SW 1271 (cell line): ENCODE measurements around the gene CSF1.
A peak's percentile ranks its signal among the peaks of the same experiment; 100 is the strongest.

Source experiments
- DNase-seq, 2 experiments: peaks; one replicate each; lab custom pipeline; 2025; lab: John Stamatoyannopoulos, UW

CSF1 gene

GRCh38 chr1:109883248-109883955, 27.2 kb upstream of the CSF1 start:
- no peak for DNase-seq

GRCh38 chr1:109884242-109884891, 26.3 kb upstream of the CSF1 start:
- no peak for DNase-seq

DNA sequence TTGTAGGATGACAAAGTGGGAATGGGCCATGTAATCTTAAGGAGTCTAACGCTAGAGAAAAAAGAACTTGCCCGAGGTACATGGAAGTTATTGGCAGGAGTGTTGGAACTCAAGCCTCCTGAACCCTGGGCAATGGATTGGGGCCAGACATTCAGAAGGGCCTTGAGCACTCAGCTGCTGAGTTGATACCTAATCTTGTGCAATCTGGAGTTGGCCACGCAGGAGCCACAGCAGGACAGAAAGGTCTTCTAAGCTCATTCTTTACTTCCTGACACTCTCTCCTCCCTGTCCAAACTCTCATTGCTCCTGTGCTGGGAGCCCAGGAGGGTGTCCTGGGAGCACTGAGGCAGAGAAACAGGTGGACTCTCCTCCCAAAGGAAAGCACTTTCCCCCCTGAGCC, 25.1 kb upstream of the CSF1 start:
- no peak for DNase-seq

DNA sequence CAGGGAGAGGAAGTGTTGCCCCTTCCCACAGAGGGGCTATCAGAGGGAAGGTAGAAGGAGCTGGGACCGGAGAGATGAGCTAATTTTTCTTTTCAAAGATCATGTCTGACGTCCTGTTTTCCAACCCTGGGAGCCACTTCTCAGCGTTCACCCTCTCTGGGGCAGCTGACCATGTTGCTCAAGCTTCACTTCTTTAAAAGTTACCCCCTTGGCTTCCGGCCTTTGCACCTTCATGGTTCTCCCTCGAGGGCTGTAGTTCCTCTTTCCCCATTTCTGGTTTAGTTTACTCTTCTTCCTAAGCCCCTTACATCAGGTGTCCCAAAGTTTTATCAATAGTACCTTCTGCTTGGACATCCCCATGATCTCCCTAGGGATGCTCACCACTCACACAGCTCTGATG, 23.8 kb upstream of the CSF1 start:
- DNase-seq, result no peak

DNA sequence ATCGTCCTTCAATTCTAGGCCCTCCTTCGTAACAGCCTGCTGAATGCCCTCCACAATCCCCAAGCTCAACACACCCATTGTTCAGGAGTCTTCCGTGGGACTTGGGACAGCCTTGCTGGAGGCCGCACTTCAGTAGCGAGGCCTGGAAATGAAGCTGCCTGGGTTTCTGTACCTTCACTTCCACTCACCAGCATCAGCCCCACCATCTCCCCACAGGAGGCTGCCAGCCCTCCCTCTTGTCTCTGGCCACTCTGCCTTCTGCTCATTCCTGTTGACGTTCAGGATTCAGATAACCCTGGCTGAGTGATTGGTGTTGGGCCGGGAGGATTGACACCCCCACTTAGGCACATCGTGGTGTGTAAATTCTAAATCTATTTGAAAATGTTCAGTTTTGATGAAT, 23.4 kb upstream of the CSF1 start:
- no peak for DNase-seq

DNA sequence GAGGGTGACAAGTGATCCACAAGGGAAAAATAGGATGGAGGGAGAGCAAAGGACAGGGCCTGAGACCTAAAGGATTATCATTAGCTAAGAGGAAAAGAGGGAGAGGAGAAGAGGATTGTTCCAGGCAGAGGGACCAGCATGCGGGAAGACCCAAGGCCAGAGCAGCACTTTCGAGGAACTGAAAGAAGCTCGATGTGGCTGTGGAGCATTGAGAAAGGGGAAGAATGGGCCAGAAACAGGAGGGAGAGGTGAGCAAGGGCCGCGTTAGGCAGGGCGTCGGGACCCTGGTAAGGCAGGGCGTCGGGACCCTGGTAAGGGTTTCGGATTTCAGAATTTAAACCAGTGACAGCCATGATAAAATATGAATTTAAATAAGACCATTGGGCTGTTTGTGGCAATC, 22.8 kb upstream of the CSF1 start:
- no peak for DNase-seq

DNA sequence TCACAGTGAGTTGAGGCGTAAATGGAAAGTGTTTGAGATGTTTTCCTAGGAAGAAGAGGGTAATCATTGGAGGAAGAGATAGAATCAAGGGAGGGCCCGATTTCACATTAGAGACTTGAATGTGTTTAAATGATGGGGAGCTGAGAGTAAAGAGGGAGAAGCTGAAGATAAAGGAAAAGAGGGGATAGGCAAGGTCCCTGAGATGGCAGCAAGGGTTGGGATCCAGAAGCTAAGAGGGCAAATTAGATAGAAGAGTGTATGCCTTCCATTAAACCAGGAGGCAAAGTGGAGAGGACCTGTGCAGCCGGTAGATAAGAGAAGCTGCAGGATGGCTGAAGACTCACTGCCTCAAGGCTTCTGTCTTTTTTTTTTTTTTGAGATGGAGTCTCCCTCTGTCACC, 21.6 kb upstream of the CSF1 start:
- no peak for DNase-seq

GRCh38 chr1:109890115-109890953, 20.3 kb upstream of the CSF1 start:
- DNase-seq, result no peak

- no peak for DNase-seq
Measured at GRCh38 chr1:109891930-109892329, 18.7 kb upstream of the CSF1 start.

GRCh38 chr1:109892561-109893368, 17.9 kb upstream of the CSF1 start:
- DNase-seq, result no peak

GRCh38 chr1:109893532-109894171, 17.0 kb upstream of the CSF1 start:
- DNase-seq, result no peak

DNA sequence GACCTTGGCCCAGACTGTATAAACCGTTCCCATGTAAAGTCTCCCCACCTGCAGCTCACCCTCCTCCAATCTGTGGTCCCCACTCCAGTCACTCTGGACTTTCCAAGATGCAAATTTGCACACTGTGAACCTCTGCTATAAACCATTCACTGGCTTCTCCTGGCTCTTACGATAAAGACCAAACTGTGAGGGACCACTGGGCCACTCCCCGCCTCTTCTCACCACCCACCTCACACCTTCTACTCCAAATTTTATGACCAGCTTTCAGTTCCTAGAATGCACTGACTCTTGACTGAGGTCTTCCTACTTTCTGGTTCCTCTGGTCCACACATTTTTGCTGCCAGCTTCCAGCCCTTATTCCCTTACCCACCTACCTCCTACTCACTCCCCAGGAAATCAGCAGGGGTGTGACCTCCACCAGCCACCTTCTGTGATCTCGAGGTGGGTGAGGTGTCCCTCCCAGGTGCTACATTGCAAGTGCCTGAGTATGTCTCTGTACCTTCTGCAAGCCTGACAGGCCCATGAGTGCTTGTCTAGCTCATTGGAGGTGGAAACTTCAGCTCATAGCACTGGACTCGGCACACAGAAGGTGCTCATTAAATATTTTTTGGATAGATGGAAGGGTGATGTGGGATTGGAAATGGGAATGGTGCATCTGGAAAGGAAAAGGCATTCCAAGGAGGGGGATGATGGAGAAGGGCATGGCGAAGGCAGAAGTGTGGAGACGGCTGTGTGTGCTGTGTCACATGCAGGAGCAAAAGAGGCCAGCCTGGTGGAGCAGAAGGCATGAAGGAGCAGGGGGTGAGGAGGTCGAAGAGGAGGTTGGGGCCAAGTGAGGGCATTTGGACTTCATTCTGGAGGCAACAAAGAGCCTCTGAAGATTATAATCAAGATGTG, 15.6 kb upstream of the CSF1 start:
- no peak for DNase-seq

- DNase-seq, result peak in 1 of 2 experiments; percentile 62
Measured at GRCh38 chr1:109895720-109896504, 14.7 kb upstream of the CSF1 start.

- DNase-seq, result no peak
Measured at GRCh38 chr1:109896681-109897080, 14.0 kb upstream of the CSF1 start.

DNA sequence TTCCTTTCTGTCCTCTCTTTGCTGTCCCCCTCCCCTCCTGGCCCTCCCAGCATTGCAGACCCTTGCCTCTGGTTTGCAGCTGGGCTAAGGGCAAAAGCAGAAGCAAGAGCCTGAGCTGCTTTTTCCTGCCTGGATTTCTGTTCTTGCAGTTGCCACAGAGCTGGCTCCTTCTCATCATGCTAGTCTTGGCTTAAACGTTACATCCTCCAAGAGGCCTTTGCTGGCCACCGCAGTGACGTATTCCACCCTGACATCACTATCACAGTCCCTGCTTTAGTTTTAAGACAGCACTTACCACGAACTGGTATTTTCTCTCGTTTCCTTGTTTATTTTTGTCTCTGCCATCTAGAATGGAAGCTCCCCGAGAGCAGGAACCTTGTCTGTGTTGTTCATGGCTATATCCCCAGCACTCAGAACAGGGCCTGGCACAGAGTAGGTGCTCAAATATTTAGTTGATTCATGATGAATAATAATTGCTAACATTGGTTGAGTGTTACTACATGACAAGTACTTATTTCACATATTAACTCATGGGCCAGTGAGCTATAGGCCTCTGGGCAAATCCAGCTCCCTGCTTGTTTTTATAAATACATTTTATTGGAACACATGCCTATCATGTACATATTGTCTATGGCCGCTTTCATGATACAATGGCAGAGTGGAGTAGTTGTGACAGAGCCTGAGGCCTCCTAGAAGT, 13.2 kb upstream of the CSF1 start:
- no peak for DNase-seq

GRCh38 chr1:109898842-109899241, 11.8 kb upstream of the CSF1 start:
- DNase-seq, result no peak

- DNase-seq, result no peak
Measured at GRCh38 chr1:109901141-109901523, 9.5 kb upstream of the CSF1 start.

- DNase-seq, result no peak
Measured at GRCh38 chr1:109901524-109902145, 9.0 kb upstream of the CSF1 start.
